OCI-LY1 (cell line): ENCODE results near the gene SCN1B.

Experiments
- H2AFZ ChIP-seq: fragments of 200-600 bp; sonication (generic), shearing (Covaris generic); 2 replicates; pipeline ENCODE4 v1.6.0; 2014; ENCODE audit warnings: antibody characterized with exemption, mild to moderate bottlenecking, low read length
- H3F3A ChIP-seq: fragments of 200-600 bp; sonication (generic), shearing (Covaris generic); 2 replicates; pipeline ENCODE4 v1.6.0; 2014; ENCODE audit warnings: mild to moderate bottlenecking, antibody characterized with exemption, low read length, moderate library complexity; ENCODE audit not compliant: insufficient read depth
- H3K27ac ChIP-seq: fragments of 200-600 bp; sonication (generic); 2 replicates; pipeline ENCODE4 v1.5.1; 2014; ENCODE audit warnings: low read length, mixed run types, mild to moderate bottlenecking, low read depth; ENCODE audit not compliant: poor library complexity, severe bottlenecking
- H3K27me3 ChIP-seq: fragments of 200-600 bp; sonication (generic); 2 replicates; pipeline ENCODE4 v1.6.0; 2014; ENCODE audit warnings: antibody characterized with exemption, mild to moderate bottlenecking, low read length, moderate library complexity; ENCODE audit not compliant: insufficient read depth
- H3K36me3 ChIP-seq: fragments of 200-600 bp; sonication (generic); 2 replicates; pipeline ENCODE4 v1.6.1; 2014; ENCODE audit warnings: mild to moderate bottlenecking, antibody characterized with exemption, low read length, moderate library complexity, mixed read lengths; ENCODE audit not compliant: insufficient read depth
- H3K4me1 ChIP-seq: fragments of 200-600 bp; sonication (generic); 2 replicates; pipeline ENCODE4 v1.5.1; 2014; ENCODE audit warnings: mild to moderate bottlenecking, low read length, moderate library complexity; ENCODE audit not compliant: insufficient read depth, severe bottlenecking
- H3K4me2 ChIP-seq: fragments of 200-600 bp; sonication (generic), shearing (Covaris generic); 2 replicates; pipeline ENCODE4 v1.6.1; 2014; ENCODE audit warnings: low read length
- H3K4me3 ChIP-seq: fragments of 200-600 bp; sonication (generic); 2 replicates; pipeline ENCODE4 v1.5.1; 2014; ENCODE audit warnings: low read length, low read depth, mild to moderate bottlenecking, mixed read lengths; ENCODE audit not compliant: poor library complexity, severe bottlenecking
- H3K79me2 ChIP-seq: fragments of 200-600 bp; shearing (Covaris generic); 2 replicates; pipeline ENCODE4 v1.6.1; 2016; ENCODE audit warnings: mixed run types, low read length, mixed read lengths; ENCODE audit not compliant: insufficient read depth
- H3K9ac ChIP-seq: fragments of 200-600 bp; sonication (generic), shearing (Covaris generic); 2 replicates; pipeline ENCODE4 v1.6.1; 2014; ENCODE audit warnings: mild to moderate bottlenecking, low read length, mixed read lengths
- H3K9me2 ChIP-seq: fragments of 200-600 bp; sonication (generic), shearing (Covaris generic); 2 replicates; pipeline ENCODE4 v1.6.1; 2014; ENCODE audit warnings: low read depth, mild to moderate bottlenecking, low read length, mixed read lengths
- H3K9me3 ChIP-seq: fragments of 200-600 bp; shearing (Covaris generic); 2 replicates; pipeline ENCODE4 v1.6.1; 2014; ENCODE audit warnings: low read length, mixed read lengths
- H4K20me1 ChIP-seq: fragments of 200-600 bp; sonication (generic), shearing (Covaris generic); 2 replicates; pipeline ENCODE4 v1.6.0; 2016; ENCODE audit warnings: mild to moderate bottlenecking, low read length; ENCODE audit not compliant: insufficient read depth
- EZH2 ChIP-seq: fragments of 200-600 bp; sonication (generic), shearing (Covaris generic); IDR thresholded peaks from 2 replicates; pipeline ENCODE4 v1.8.0; 2017; ENCODE audit warnings: borderline replicate concordance, mixed run types, mild to moderate bottlenecking, antibody characterized with exemption, low read length, moderate library complexity, mixed read lengths
- TF ChIP-seq, protein P1 (sequence below): fragments of 200-600 bp; sonication (generic), shearing (Covaris generic); IDR thresholded peaks from 2 replicates; pipeline ENCODE4 v1.5.1; 2017; ENCODE audit warnings: mild to moderate bottlenecking, antibody characterized with exemption, low read length, moderate library complexity, mixed read lengths

Gene SCN1B

DNA sequence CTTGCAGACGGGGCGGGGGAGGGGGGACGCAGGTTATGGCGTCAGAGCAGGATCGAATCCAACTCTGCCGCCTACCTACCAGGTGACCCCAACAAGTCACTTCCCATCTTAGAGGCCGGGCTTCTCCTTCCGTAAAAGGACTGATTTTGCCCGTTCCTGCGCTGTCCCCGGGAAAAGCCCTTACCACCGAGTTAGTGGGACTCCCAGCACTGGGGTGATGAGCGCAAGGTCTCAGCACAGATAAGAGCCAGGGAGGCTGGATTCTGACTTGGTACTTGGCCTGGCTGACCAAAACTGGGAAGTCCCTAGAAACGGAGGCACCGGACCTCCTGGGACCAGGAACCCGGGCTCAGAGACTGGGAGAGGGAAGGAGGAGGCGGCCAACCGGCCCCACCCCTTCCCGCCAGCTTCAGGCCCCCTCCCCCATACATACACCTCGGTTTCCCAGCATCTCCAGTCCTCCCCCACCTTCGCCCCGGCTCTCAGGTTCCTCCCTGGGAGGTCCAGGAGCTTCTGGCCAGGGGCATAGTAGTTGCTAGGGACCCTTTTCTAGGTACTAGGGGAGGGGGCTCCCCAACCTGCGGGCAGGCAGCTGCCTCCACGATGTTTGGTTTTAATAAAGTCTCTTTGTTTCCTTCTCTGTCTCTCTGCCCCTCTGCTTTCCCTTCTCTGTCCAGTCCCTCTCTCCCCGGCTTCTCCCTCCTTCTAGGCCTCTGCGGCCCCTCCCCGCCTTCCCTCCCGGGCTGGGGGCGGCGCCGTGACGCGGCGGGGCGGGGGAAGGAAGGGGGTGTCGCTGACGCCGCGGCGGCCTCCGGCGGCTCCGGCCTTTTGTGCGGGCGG lies 30.6 kb upstream of the SCN1B start, which contains the start of gene GRAMD1A:
Gene GRAMD1A, plus strand, starts transcription at position 826 of the 840 bp plus-strand sequence. CDS start 156 bp downstream, outside the sequence.
- Histone ChIP-seq H2AFZ (no peak within 1 kb of the TSS), H3K9ac (peak within 1 kb of the TSS; percentile 91), H3K4me3 (peak within 1 kb of the TSS; percentile 86), H4K20me1 (no peaks in the 10 kb centered on the region), H3F3A (no peaks in the 10 kb centered on the region), H3K4me2 (peak within 1 kb of the TSS; percentile 93), H3K27me3 (no peaks in the 10 kb centered on the region), H3K9me2 (no peaks in the 10 kb centered on the region), H3K79me2 (peaks cover 28% of the 10 kb centered on the region), H3K4me1 (peaks cover 53% of the 10 kb centered on the region), H3K9me3 (no peaks in the 10 kb centered on the region), H3K36me3 (peaks cover 24% of the 10 kb centered on the region; the same call in 1 of the 2 replicates), H3K27ac (peak within 1 kb of the TSS; percentile 84)
- no peak for TF ChIP-seq EZH2
- TF ChIP-seq, protein P1, sequence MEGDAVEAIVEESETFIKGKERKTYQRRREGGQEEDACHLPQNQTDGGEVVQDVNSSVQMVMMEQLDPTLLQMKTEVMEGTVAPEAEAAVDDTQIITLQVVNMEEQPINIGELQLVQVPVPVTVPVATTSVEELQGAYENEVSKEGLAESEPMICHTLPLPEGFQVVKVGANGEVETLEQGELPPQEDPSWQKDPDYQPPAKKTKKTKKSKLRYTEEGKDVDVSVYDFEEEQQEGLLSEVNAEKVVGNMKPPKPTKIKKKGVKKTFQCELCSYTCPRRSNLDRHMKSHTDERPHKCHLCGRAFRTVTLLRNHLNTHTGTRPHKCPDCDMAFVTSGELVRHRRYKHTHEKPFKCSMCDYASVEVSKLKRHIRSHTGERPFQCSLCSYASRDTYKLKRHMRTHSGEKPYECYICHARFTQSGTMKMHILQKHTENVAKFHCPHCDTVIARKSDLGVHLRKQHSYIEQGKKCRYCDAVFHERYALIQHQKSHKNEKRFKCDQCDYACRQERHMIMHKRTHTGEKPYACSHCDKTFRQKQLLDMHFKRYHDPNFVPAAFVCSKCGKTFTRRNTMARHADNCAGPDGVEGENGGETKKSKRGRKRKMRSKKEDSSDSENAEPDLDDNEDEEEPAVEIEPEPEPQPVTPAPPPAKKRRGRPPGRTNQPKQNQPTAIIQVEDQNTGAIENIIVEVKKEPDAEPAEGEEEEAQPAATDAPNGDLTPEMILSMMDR, result no peak

DNA sequence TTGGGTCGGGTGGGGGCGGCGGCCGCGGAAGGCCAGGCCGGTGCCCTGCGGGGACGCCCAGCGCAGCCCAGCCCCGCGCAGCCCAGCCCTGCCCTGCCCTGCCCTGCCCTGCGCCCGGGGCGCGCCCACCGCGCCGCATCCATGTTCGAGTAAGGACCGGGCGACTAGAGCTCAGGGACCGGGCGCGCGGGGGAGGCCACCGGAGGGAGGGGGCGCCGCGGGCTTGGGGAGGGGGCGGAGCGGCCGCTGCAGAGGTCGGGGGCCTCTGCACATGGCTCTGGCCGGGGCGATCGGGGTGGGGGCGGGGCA lies 30.0 kb upstream of the SCN1B start:
- Histone ChIP-seq H3K9me2 (no peaks in the 10 kb centered on the region), H3K36me3 (peaks cover 27% of the 10 kb centered on the region), H3K4me3 (peak overlapping the region; percentile 86), H4K20me1 (no peaks in the 10 kb centered on the region), H3K27ac (peak overlapping the region; percentile 84), H3K9me3 (no peaks in the 10 kb centered on the region), H3K4me1 (peaks cover 53% of the 10 kb centered on the region), H2AFZ (no peak overlapping the region), H3F3A (no peaks in the 10 kb centered on the region), H3K9ac (peak overlapping the region; percentile 91), H3K4me2 (peak overlapping the region; percentile 93), H3K27me3 (no peaks in the 10 kb centered on the region), H3K79me2 (peaks cover 28% of the 10 kb centered on the region)
- no peak for TF ChIP-seq EZH2
- TF ChIP-seq, protein P1, result no peak

DNA sequence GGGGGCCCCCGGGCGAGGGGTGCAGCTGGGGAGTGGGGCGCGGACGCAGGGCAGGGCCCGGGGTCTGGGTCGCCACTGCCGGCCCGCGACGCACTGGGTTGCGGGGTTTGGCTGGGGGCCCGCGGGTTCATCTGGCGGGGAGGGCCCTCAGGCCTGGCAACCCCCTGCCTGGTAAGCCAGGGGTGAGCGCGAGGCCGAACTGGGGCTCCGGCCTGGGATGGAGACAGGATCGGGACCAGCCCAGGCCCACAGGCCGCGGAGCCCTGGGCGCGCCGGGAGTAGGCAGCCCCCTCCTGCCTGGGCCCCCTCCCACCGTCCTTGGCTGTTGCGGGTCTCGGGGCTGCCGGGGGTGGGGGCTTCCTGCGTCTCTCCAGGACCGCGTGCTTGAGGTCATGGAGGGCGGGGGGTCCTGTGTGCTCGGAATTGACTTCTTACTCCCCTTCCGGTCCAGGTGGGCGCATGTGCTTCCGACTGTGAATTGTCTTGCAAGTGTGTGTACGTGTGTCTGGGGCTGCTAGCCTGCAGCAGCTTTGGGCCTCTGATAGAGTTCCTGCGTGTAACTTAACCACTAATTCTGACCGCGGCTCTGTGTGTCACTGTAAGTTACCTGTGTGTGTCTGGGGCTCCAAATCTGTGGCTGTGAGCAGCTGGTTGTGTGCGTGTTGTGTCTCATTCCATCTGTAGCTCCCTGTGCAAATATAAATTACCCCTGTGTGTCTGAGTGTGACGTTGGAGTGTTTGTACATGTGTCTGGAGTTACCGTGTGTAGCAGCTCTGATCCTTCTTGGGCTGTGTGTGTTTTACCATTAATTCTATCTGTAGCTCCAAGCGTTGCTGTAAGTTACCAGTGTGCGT lies 29.4 kb upstream of the SCN1B start:
- no peak for TF ChIP-seq EZH2
- TF ChIP-seq, protein P1, result no peak
- Histone ChIP-seq H3K79me2 (peaks cover 28% of the 10 kb centered on the region), H3K9ac (peak overlapping the region; percentile 91), H2AFZ (no peak overlapping the region), H3K4me2 (peak overlapping the region; percentile 93), H4K20me1 (no peaks in the 10 kb centered on the region), H3K4me1 (peaks cover 53% of the 10 kb centered on the region), H3F3A (no peaks in the 10 kb centered on the region), H3K4me3 (peak overlapping the region; percentile 86), H3K36me3 (peaks cover 33% of the 10 kb centered on the region), H3K27me3 (no peaks in the 10 kb centered on the region), H3K9me2 (no peaks in the 10 kb centered on the region), H3K9me3 (no peaks in the 10 kb centered on the region), H3K27ac (peak overlapping the region; percentile 84)
